GM04504 (cell line): ENCODE data around the gene ARL6IP5.

Experiments
- DNase-seq: peaks from one replicate; pipeline ENCODE4 v3.0.0-alpha.2; 2012; ENCODE audit warnings: low read depth

ARL6IP5 gene

DNA sequence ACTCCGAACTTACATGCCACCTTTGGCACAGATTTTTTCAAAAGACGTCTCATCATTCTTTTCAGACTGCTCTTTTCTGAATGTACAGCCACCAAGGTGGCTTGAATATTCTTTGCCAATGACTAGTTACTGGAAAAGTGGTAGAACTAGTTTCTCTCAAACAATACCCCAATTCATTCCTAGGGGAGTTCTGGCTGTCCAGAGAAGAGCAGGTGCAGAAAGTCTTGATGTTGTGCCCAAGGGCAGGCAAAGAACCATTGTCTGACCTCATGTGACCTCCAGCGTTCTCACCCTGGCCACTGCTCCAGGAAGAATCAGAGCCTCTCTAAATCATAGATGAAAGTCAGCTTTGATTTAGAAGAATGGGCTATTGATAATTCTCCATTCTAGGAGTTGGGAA lies 32.2 kb downstream of the ARL6IP5 start:
- no peak for DNase-seq

GRCh38 chr3:69118555-69118954 lies 33.8 kb downstream of the ARL6IP5 start:
- DNase-seq, result no peak

GRCh38 chr3:69119138-69119537 lies 34.4 kb downstream of the ARL6IP5 start:
- no peak for DNase-seq

DNA sequence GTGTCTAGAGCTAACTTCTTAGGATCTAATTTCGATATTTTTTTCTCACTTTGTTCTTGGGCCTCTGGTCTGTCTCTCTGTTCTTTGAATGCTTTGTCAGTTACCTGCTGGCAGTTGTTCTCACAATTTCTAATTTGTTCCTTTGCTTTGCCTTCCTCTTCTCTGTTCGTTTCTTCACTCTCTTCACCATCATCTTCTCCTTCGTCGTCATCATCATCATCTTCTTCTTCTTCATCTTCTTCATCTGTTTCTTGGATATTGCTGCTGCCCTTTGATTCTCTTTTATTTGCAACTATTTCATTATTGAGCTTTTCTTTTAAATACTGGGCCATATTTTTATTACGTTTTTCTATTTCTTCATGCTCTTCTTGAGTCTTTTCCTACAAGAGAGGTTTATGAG lies 34.9 kb downstream of the ARL6IP5 start:
- DNase-seq, result no peak

- peak; percentile 42 for DNase-seq
Measured at GRCh38 chr3:69120879-69121464, 36.2 kb downstream of the ARL6IP5 start.

- no peak for DNase-seq
Measured at GRCh38 chr3:69121513-69121912, 36.8 kb downstream of the ARL6IP5 start.

DNA sequence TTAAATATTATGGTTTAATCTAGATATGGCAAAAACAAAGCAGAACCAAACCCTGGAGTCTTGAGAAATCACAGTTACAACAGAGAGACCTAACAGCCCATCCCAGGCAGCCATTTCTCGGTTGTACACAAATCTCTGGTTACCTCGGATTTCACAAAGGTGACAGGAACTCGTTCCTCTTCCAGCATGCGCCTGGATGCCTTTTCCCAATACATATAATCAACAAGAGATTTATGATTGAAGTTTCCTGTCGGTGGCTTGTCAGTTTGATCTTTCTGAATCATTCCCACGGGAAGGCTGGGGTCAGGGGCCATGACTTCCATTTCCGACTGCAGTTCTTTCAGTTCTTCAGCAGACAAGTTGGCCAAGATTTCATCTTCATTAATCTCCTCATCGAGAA lies 37.2 kb downstream of the ARL6IP5 start:
- no peak for DNase-seq

- no peak for DNase-seq
Measured at GRCh38 chr3:69122403-69122802, 37.7 kb downstream of the ARL6IP5 start, which contains the start of gene LMOD3. LMOD3 (minus strand) TSS chr3:69122595; CDS start chr3:69122386, 209 bp downstream.

DNA sequence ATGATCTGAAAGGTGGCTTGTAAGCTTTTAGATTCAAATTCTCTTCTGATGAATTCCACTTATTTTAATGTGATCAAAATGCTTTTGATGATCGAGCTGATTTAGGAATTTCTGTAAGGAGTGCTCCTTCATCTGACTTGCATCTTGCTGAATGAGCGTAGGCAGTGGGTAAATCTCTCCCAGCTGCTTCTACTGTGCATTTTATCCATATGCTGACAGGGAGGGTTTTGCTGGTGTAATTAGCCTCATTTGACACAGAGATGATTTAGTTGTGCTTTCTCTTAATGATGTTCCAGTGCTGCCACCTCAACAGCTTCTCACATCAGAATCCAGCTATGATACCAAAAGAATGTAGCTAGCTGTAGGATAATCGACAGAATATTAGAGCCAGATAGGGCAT lies 41.5 kb downstream of the ARL6IP5 start:
- DNase-seq, result no peak

GRCh38 chr3:69126999-69127398 lies 42.3 kb downstream of the ARL6IP5 start:
- DNase-seq, result no peak

DNA sequence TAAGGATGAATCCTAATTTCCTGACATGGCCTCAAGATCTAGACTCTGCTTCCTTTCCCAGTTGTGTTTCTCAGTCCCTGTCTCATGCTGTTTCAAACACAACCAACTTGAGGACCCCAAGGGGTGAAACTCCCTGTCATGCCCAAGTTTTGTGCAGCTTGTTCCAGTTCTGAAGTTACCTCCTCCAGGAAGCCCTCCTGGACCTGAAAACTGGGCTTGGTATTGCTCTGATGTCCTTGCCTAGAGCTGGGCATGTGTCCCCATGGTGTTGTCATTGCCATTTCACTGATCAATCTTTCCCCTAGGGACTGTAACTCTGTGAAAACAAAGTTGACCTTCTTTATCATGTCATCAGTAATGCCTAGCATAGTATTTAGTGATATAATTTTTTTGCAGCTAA lies 43.8 kb downstream of the ARL6IP5 start:
- DNase-seq, result no peak

DNA sequence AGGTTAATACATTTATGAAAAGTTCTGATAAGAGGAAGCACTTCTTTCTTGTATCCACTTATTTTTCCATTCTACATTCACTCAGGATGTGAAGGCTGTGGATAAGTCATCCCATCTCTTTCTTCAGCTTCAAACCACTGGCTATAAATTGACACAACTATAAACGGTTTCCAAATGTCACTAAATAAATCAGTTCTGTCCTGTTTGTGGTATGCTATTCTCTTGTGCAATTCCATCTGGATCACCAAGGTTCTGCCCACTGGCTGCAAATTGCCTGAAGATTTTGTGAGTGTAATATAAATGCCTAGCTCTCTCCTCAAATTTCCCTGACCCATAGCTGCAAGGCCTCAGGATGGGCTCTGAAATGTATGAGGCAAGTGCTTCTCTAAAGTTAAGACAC lies 44.8 kb downstream of the ARL6IP5 start:
- DNase-seq, result peak; percentile 47

- DNase-seq, result no peak
Measured at GRCh38 chr3:69130689-69131088, 46.0 kb downstream of the ARL6IP5 start.

DNA sequence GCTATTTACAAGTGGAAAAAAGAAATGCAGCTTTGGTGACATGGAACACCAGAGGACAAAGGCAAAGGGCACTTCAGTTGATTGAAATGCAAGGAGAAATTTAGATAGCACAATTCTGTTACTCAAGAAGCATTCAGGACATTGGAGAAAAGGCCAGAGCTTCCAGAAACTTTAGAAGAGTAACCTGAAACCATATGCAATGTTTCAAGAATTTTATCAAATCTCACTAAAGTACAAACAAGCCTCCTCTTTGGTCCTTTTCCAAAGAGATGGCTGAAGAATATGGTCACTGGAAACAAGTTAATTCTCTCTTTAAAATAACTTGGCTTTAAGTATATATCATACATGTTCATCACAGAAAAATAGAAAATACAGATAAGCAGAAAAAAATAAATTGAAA lies 52.3 kb downstream of the ARL6IP5 start:
- no peak for DNase-seq

DNA sequence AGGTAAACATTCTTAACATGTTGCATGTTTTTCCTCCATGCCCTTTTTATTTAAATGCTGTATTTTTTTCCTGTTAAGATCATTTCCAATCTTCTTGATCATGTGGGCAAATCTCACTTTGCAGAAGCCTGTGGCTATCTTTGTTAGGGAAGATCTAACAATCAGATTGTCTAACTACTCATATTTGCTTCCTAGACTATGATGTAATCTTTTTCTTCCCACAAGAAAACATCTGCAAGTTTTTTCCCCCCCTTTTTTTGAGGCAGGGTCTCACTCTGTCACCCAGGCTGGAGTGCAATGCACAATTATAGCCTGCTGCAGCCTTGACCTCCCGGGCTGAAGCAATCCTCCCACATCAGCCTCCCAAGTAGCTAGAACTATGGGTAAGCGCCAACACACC lies 52.7 kb downstream of the ARL6IP5 start:
- no peak for DNase-seq

DNA sequence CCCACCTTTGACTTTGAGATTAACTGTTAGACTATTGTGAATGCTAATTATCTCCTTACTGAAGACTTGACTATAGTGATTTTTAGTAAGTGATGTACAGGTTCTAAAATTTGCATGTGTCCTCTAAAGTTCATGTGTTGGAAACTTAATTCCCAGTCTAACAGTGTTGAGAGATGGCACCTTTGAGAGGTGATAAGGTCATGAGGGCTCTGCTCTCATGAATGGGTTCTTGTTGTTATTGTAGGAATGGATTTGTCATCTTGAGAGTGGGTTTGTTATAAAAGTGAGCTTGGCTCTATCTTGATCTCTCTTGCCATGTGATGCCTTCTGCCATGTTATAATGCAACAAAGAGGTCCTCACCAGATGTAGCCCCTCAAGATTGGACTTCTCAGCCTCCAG lies 56.6 kb downstream of the ARL6IP5 start:
- no peak for DNase-seq

DNA sequence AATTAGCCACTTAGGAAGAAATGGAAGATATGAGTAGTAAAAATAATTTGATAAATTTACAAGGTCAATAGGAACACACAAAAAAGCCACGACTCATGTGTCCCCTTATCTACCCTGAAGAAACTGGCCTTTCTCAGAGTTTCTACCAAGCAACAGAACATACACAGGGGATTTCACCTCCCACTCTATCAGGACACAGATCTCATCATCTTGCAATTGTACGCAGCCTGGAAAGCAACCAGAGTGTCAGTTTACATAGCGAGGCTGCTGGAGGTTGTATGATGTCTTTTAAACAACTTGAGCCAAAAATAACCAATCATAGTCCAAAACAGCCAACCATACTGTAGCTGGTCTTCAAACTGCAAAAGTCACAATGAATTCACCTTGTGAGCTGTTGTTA lies 57.4 kb downstream of the ARL6IP5 start:
- no peak for DNase-seq

DNA sequence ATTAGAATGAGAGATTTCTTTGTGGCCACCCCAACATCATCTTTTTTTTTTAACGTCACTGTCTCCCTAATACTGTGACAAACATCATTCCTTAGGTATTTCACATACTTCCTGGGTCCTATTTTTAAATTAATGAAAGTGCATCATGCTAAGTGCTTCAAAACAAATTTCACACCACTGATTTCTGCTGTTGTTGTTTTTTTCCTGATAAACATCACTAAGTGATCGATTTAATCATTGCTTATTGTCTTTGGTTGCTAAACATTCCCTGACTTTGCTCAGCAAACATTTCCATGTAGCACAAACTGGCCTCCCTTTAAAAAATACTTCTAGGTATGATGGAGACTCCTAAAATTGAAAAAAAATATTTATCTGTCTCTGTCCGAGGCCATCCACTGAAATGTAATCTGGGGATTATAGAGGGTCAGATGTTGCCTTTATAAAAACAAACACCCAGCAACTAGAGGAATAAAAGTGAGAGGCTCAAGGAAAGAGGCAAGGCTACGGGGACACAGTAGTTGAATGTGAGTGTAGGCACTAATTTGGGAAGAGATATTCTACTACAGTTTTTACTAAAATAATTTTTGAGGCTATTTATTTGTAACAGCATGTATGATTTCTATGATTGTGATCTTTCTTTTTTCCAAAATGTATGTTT lies 58.2 kb downstream of the ARL6IP5 start:
- DNase-seq, result no peak

- no peak for DNase-seq
Measured at GRCh38 chr3:69143612-69144011, 58.9 kb downstream of the ARL6IP5 start.

GRCh38 chr3:69144631-69145245 lies 60.0 kb downstream of the ARL6IP5 start:
- DNase-seq, result no peak

GRCh38 chr3:69145688-69146087 lies 61.0 kb downstream of the ARL6IP5 start:
- DNase-seq, result no peak

- DNase-seq, result no peak
Measured at GRCh38 chr3:69149586-69149985, 64.8 kb downstream of the ARL6IP5 start.
